HCT116 (cell line): ENCODE measurements around the gene FOXF1. TPM values are rescaled to one million over a fixed set of nuclear protein-coding genes. Genes with fewer than 3 reads are reported as not detected.

Experiments used
- ATAC-seq: fragments of 200-7000 bp; cut with Tn5 transposase; 2 replicates; pipeline ENCODE4 v1.9.1; 2020; ENCODE audit warnings: mild to moderate bottlenecking, moderate library complexity
- BruUV-seq: library from RNA; stranded (reverse); fragments of 400-500 nt; replicated peaks from 2 replicates; lab custom pipeline; 2021; lab: Mats Ljungman, UMichigan
- CTCF ChIA-PET: fragments of 300-600 bp; sonication (Branson Sonifier 250); formaldehyde crosslinking; loops from one replicate; lab custom pipeline; 2021; ENCODE audit warnings: antibody characterized with exemption; lab: Charles Lee
- POLR2A ChIA-PET: fragments of 300-600, 350-600 bp; sonication (Branson Sonifier 250); formaldehyde crosslinking; loops from one replicate; lab custom pipeline; 2021; ENCODE audit warnings: antibody characterized with exemption; lab: Charles Lee
- RAD21 ChIA-PET, 2 experiments: fragments of 300-600 bp; sonication (Branson Sonifier 250); formaldehyde crosslinking; loops; one replicate each; lab custom pipeline; 2023; ENCODE audit warnings: low total read pairs in 2 of 2; ENCODE audit not compliant: uncharacterized antibody in 2 of 2, unreplicated experiment in 2 of 2, low non-redundant PET in 1 of 2; lab: Charles Lee
- DNase-seq: peaks from one replicate; pipeline ENCODE4 v3.0.0-alpha.2; 2010; ENCODE audit warnings: low read depth, low spot score
- H2AFZ ChIP-seq: fragments of 200-600 bp; shearing (Covaris generic), sonication (generic); 2 replicates; pipeline ENCODE4 v1.6.1; 2017; ENCODE audit warnings: low read depth, mixed run types, mixed read lengths, antibody characterized with exemption, low read length; ENCODE audit not compliant: poor library complexity, severe bottlenecking
- H3K27ac ChIP-seq: 2 replicates; pipeline ENCODE4 v1.5.1; 2012; ENCODE audit warnings: low read depth, low read length
- H3K27me3 ChIP-seq: fragments of 200-600 bp; sonication (generic); 2 replicates; pipeline ENCODE4 v1.6.1; 2016; ENCODE audit warnings: mixed run types, low read length, mixed read lengths; ENCODE audit not compliant: insufficient read depth
- H3K36me3 ChIP-seq, 2 experiments: fragments of 200-500 bp in 1 of 2; fragments of 200-600 bp in 1 of 2; sonication (Bioruptor generic) in 1 of 2; sonication (generic) in 1 of 2; 2 replicates each; pipeline versions ENCODE4 v1.5.1 to v1.6.1; 2014 to 2016; ENCODE audit warnings: low read length in 2 of 2, inconsistent platforms in 1 of 2, mixed read lengths in 1 of 2, mixed run types in 1 of 2; ENCODE audit not compliant: insufficient read depth in 2 of 2, control insufficient read depth in 1 of 2
- H3K4me1 ChIP-seq, 2 experiments: fragments of 200-600 bp in 1 of 2; sonication (generic) in 1 of 2; 2 replicates each; pipeline versions ENCODE4 v1.5.1 to v1.6.1; 2012 to 2017; ENCODE audit warnings: low read length in 2 of 2, inconsistent platforms in 1 of 2, mild to moderate bottlenecking in 1 of 2, mixed read lengths in 1 of 2, mixed run types in 1 of 2, moderate library complexity in 1 of 2; ENCODE audit not compliant: insufficient read depth in 2 of 2, control insufficient read depth in 1 of 2
- H3K4me2 ChIP-seq: fragments of 200-600 bp; sonication (generic); 2 replicates; pipeline ENCODE4 v1.6.1; 2017; ENCODE audit warnings: mixed run types, low read length, mixed read lengths
- H3K4me3 ChIP-seq, 2 experiments: fragments of 200-600 bp in 1 of 2; sonication (generic) in 1 of 2; replicated peaks in 1 of 2; 2 replicates each; pipeline ENCODE4 v1.5.1; 2011 to 2016; ENCODE audit warnings: low read length in 2 of 2, control low read depth in 1 of 2, low read depth in 1 of 2, mild to moderate bottlenecking in 1 of 2, mixed read lengths in 1 of 2, mixed run types in 1 of 2
- H3K79me2 ChIP-seq: fragments of 200-600 bp; sonication (generic); 2 replicates; pipeline ENCODE4 v1.6.1; 2017; ENCODE audit warnings: mild to moderate bottlenecking, mixed run types, low read length, moderate library complexity, mixed read lengths; ENCODE audit not compliant: insufficient read depth
- H3K9ac ChIP-seq: fragments of 200-600 bp; sonication (generic); 2 replicates; pipeline ENCODE4 v1.6.1; 2016; ENCODE audit warnings: low read length, mixed read lengths
- H3K9me2 ChIP-seq: fragments of 200-600 bp; sonication (generic), shearing (Covaris generic); 2 replicates; pipeline ENCODE4 v1.6.1; 2017; ENCODE audit warnings: mixed run types, mild to moderate bottlenecking, moderate library complexity; ENCODE audit not compliant: insufficient read depth
- H3K9me3 ChIP-seq, 2 experiments: fragments of 200-500 bp in 1 of 2; fragments of 200-600 bp in 1 of 2; sonication (Bioruptor generic) in 1 of 2; sonication (generic) in 1 of 2; 2 replicates each; pipeline ENCODE4 v1.6.1; 2014 to 2017; ENCODE audit warnings: low read length in 2 of 2, mixed read lengths in 2 of 2, inconsistent platforms in 1 of 2, low read depth in 1 of 2, mild to moderate bottlenecking in 1 of 2, mixed run types in 1 of 2, moderate library complexity in 1 of 2; ENCODE audit not compliant: control insufficient read depth in 1 of 2, insufficient read depth in 1 of 2
- H4K20me1 ChIP-seq: fragments of 200-600 bp; sonication (generic), shearing (Covaris generic); 2 replicates; pipeline ENCODE4 v1.6.1; 2017; ENCODE audit warnings: mixed run types, mild to moderate bottlenecking, moderate library complexity; ENCODE audit not compliant: insufficient read depth
- CEBPB ChIP-seq: IDR thresholded peaks from 2 replicates; pipeline ENCODE4 v1.6.1; 2012; ENCODE audit warnings: low read depth
- EGR1 ChIP-seq: IDR thresholded peaks from 2 replicates; pipeline ENCODE4 v1.6.1; 2012; ENCODE audit warnings: low read depth
- RAD21 ChIP-seq: IDR thresholded peaks from 2 replicates; pipeline ENCODE4 v1.6.1; 2012; ENCODE audit warnings: low read depth, mild to moderate bottlenecking
- TCF7L2 ChIP-seq: IDR thresholded peaks from 2 replicates; pipeline ENCODE4 v1.7.0; 2011; ENCODE audit warnings: borderline replicate concordance, inconsistent platforms; ENCODE audit not compliant: insufficient read depth, insufficient read length; ENCODE audit errors: extremely low read depth
- ZBTB33 ChIP-seq: IDR thresholded peaks from 2 replicates; pipeline ENCODE4 v1.6.1; 2011; ENCODE audit warnings: mild to moderate bottlenecking, low read length, moderate library complexity; ENCODE audit not compliant: insufficient replicate concordance; ENCODE audit errors: extremely low read depth
- ZFX ChIP-seq: fragments of 450-650 bp; IDR thresholded peaks from 2 replicates; pipeline ENCODE4 v1.6.1; 2017
- ZNF274 ChIP-seq: fragments of 200-500 bp; sonication (Bioruptor generic); IDR thresholded peaks from 2 replicates; pipeline ENCODE4 v1.6.1; 2014; ENCODE audit warnings: mild to moderate bottlenecking, low read depth, low read length, inconsistent platforms
- intact Hi-C: fragments of 100-400 bp; cut with micrococcal nuclease; formaldehyde crosslinking; loops from 2 replicates; pipeline ENCODE4 v1.10.0; 2022
- total RNA-seq: library from RNA; stranded (reverse); gene quantifications from one replicate; pipeline ENCODE4 v1.2.1, GENCODE V29; 2021; ENCODE audit not compliant: unreplicated experiment
- TF ChIP-seq, protein P1 (sequence below), 3 experiments: fragments of 200-600 bp in 1 of 3; sonication (generic) in 1 of 3; IDR thresholded peaks in 2 of 3; conservative IDR thresholded peaks in 1 of 3; 2 replicates each; pipeline ENCODE4 v1.5.1; 2012 to 2017; ENCODE audit warnings: low read depth in 2 of 3, low read length in 2 of 3, antibody characterized with exemption in 1 of 3, borderline replicate concordance in 1 of 3, control low read depth in 1 of 3, mild to moderate bottlenecking in 1 of 3, mixed read lengths in 1 of 3, mixed run types in 1 of 3, moderate library complexity in 1 of 3; ENCODE audit not compliant: insufficient read depth in 1 of 3
- TF ChIP-seq, protein P2 (sequence below): IDR thresholded peaks from 2 replicates; pipeline ENCODE4 v1.6.1; 2012

Gene FOXF1
- total RNA-seq, 1 experiment from 2014 or later = 2.4 TPM

DNA sequence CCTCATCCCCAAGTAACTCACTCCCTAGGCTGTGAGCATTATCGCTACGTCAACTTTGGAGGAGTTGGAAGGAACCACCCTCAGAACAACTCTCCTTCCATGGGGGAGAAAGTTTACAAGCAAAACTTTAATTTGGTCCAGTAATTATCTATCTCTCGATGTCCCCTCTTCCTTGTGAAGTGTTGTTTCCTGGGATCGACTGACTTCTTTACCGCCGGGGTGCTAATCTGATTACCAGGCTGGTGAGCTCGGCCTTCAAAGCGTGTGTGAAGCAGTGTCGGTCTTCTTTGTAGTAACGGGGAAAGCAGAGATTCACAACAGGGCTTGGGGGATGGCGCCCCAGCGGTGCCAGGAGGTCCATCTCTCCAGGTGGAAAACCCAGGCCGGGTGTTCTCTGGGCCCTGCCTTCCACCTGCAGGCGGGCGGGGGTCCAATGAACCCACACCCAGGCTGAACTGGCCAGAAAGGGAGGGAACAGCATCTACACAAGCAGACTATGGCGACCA is 14.5 kb upstream of the FOXF1 start:
- no peak overlapping the region for H3K4me2 ChIP-seq
- DNase-seq = no peak
- BruUV-seq = no TSS peak
- no peak overlapping the region for H3K27ac ChIP-seq
- intact Hi-C loops = no loop called here
- no peak overlapping the region for H3K9ac ChIP-seq
- H3K4me1 ChIP-seq = no peaks in the 10 kb centered on the region
- no peak overlapping the region for H3K4me3 ChIP-seq
- H2AFZ ChIP-seq = no peak overlapping the region
- ChIA-PET CTCF (no interaction called here), POLR2A (no interaction called here), RAD21 (no interaction called here)
- no peaks in the 10 kb centered on the region for H3K9me3 ChIP-seq
- peaks cover 34% of the 10 kb centered on the region for H3K27me3 ChIP-seq
- no peak for TF ChIP-seq ZFX
- no peak for TF ChIP-seq EGR1
- no peak for TF ChIP-seq CEBPB
- no peak for TF ChIP-seq TCF7L2
- no peak for TF ChIP-seq RAD21
- no peak for TF ChIP-seq ZBTB33
- TF ChIP-seq, protein P1, sequence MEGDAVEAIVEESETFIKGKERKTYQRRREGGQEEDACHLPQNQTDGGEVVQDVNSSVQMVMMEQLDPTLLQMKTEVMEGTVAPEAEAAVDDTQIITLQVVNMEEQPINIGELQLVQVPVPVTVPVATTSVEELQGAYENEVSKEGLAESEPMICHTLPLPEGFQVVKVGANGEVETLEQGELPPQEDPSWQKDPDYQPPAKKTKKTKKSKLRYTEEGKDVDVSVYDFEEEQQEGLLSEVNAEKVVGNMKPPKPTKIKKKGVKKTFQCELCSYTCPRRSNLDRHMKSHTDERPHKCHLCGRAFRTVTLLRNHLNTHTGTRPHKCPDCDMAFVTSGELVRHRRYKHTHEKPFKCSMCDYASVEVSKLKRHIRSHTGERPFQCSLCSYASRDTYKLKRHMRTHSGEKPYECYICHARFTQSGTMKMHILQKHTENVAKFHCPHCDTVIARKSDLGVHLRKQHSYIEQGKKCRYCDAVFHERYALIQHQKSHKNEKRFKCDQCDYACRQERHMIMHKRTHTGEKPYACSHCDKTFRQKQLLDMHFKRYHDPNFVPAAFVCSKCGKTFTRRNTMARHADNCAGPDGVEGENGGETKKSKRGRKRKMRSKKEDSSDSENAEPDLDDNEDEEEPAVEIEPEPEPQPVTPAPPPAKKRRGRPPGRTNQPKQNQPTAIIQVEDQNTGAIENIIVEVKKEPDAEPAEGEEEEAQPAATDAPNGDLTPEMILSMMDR (IDR thresholded peaks at IDR 0.05 in 2 of 3, conservative IDR thresholded peaks at IDR 0.05 in 1 of 3; ENCODE audit: borderline replicate concordance in 1 of 3, insufficient read depth in 1 of 3, low read depth in 2 of 3, low read length in 2 of 3) = no peak
- TF ChIP-seq, protein P2, sequence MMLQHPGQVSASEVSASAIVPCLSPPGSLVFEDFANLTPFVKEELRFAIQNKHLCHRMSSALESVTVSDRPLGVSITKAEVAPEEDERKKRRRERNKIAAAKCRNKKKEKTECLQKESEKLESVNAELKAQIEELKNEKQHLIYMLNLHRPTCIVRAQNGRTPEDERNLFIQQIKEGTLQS = no peak
- no peak for TF ChIP-seq ZNF274
- ATAC-seq = no peak
- no peaks in the 10 kb centered on the region for H3K36me3 ChIP-seq
- H4K20me1 ChIP-seq = no peaks in the 10 kb centered on the region
- H3K9me2 ChIP-seq = no peaks in the 10 kb centered on the region
- no peaks in the 10 kb centered on the region for H3K79me2 ChIP-seq
